ENCODE measurements around the gene ECI1.
"Not testable (repeated sequence)": the region's sequence is repeated elsewhere in the genome, so short reads cannot be mapped to it uniquely, and the experiment has no call there.

Gene ECI1

GRCh38 chr16:2256531-2257140 is 5.2 kb upstream of the ECI1 start:
- no peak for FAIRE-seq
- DNase-seq (ENCODE audit: insufficient read length, low spot score), result no peak

- no peak for FAIRE-seq
Measured at GRCh38 chr16:2253293-2253692, 1.9 kb upstream of the ECI1 start.

GRCh38 chr16:2252806-2253148 is 1.4 kb upstream of the ECI1 start:
- FAIRE-seq, result peak; percentile 67
- DNase-seq (ENCODE audit: insufficient read length, low spot score), result no peak

More at GRCh38 chr16:2253293-2253692, 1.9 kb upstream of the ECI1 start:
- DNase-seq (ENCODE audit: insufficient read length, low spot score), result no peak

- DNase-seq (ENCODE audit: insufficient read length, low spot score) (no peak), FAIRE-seq (no peak)
Measured at GRCh38 chr16:2250652-2251295, 613 bp downstream of the ECI1 start.

GRCh38 chr16:2246301-2246885 is 5.0 kb downstream of the ECI1 start:
- no peak for FAIRE-seq
- no peak for DNase-seq (ENCODE audit: insufficient read length, low spot score)

- no peak for FAIRE-seq
- no peak for DNase-seq (ENCODE audit: insufficient read length, low spot score)
Measured at GRCh38 chr16:2244926-2245795, 6.2 kb downstream of the ECI1 start.

- DNase-seq (ENCODE audit: insufficient read length, low spot score), result no peak
Measured at GRCh38 chr16:2244301-2244700, 7.1 kb downstream of the ECI1 start.

GRCh38 chr16:2243781-2244180 is 7.6 kb downstream of the ECI1 start:
- DNase-seq (ENCODE audit: insufficient read length, low spot score) (no peak), FAIRE-seq (no peak)

More at GRCh38 chr16:2244301-2244700, 7.1 kb downstream of the ECI1 start:
- FAIRE-seq, result peak; percentile 13

- DNase-seq (ENCODE audit: insufficient read length, low spot score), result no peak
- no peak for FAIRE-seq
Measured at GRCh38 chr16:2243031-2243528, 8.3 kb downstream of the ECI1 start.

GRCh38 chr16:2242598-2242997 is 8.8 kb downstream of the ECI1 start:
- FAIRE-seq (no peak), DNase-seq (ENCODE audit: insufficient read length, low spot score) (no peak)

- FAIRE-seq; DNase-seq (ENCODE audit: insufficient read length, low spot score): not testable (repeated sequence)
Measured at GRCh38 chr16:2240331-2240730, 11.1 kb downstream of the ECI1 start.

GRCh38 chr16:2238838-2239675 is 12.3 kb downstream of the ECI1 start:
- DNase-seq (ENCODE audit: insufficient read length, low spot score) (no peak), FAIRE-seq (no peak)

- DNase-seq (ENCODE audit: insufficient read length, low spot score) (no peak), FAIRE-seq (no peak)
Measured at GRCh38 chr16:2238150-2238837, 13.1 kb downstream of the ECI1 start.

- DNase-seq (ENCODE audit: insufficient read length, low spot score), result no peak
- FAIRE-seq, result no peak
Measured at GRCh38 chr16:2237493-2238149, 13.8 kb downstream of the ECI1 start.

GRCh38 chr16:2237102-2237482 is 14.3 kb downstream of the ECI1 start:
- FAIRE-seq (no peak), DNase-seq (ENCODE audit: insufficient read length, low spot score) (no peak)

GRCh38 chr16:2236337-2237101 is 14.9 kb downstream of the ECI1 start, which contains the start of gene DNASE1L2:
Gene DNASE1L2, plus strand, starts transcription at chr16:2236444. Its CDS starts 373 bp downstream, at chr16:2236817.
- FAIRE-seq (no peak), DNase-seq (ENCODE audit: insufficient read length, low spot score) (no peak)

- FAIRE-seq, result no peak
- no peak for DNase-seq (ENCODE audit: insufficient read length, low spot score)
Measured at GRCh38 chr16:2235695-2236336, 15.6 kb downstream of the ECI1 start.

- no peak for FAIRE-seq
- DNase-seq (ENCODE audit: insufficient read length, low spot score), result no peak
Measured at GRCh38 chr16:2235234-2235651, 16.1 kb downstream of the ECI1 start.

Data from HTR-8/SVneo (cell line).